ENCODE measurements around the gene TFG. TPM values are rescaled to one million over a fixed set of nuclear protein-coding genes. Genes with fewer than 3 reads are reported as not detected.
"Not testable (repeated sequence)": the region's sequence is repeated elsewhere in the genome, so short reads cannot be mapped to it uniquely, and the experiment has no call there.

Gene TFG
- total and polyA plus RNA-seq, 10 of the 15 experiments (the other 5 are each of a cell fraction or from before 2014, with no cell fraction given): 29.3 to 126 (median 57.6) TPM

DNA sequence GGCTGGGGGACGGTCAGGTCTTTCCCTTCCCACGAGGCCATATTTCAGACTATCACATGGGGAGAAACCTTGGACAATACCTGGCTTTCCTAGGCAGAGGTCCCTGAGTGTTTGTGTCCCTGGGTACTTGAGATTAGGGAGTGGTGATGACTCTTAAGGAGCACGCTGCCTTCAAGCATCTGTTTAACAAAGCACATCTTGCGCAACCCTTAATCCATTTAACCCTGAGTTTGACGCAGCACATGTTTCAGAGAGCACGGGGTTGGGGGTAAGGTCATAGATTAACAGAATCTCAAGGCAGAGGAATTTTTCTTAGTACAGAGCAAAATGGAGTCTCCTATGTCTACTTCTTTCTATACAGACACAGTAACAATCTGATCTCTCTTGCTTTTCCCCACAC, 42.6 kb upstream of the TFG start:
- H3K9me3 ChIP-seq (replicated peaks; ENCODE audit: control insufficient read depth, insufficient read depth, low read length); H3K36me3 ChIP-seq (ENCODE audit: control insufficient read depth in 2 of 2, insufficient read depth in 2 of 2, low read length in 1 of 2); CTCF ChIA-PET; H3K79me2 ChIP-seq (ENCODE audit: control insufficient read depth, insufficient read depth, low read length); FAIRE-seq; H3K4me3 ChIP-seq; H2AFZ ChIP-seq (ENCODE audit: control insufficient read depth, low read depth, low read length); ATAC-seq; H3K4me2 ChIP-seq (ENCODE audit: control insufficient read depth, insufficient read depth); SMC1A ChIA-PET (ENCODE audit: uncharacterized antibody, unreplicated experiment); H3K27me3 ChIP-seq (replicated peaks in 1 of 2; ENCODE audit: control insufficient read depth in 2 of 2, insufficient read depth in 2 of 2, low read length in 1 of 2); intact Hi-C loops (cut with micrococcal nuclease; ENCODE audit: unreplicated experiment); POLR2A ChIA-PET; in situ Hi-C loops (cut with MboI); H3K4me1 ChIP-seq (ENCODE audit: control insufficient read depth, insufficient read depth, low read length); H3K27ac ChIP-seq (ENCODE audit: control insufficient read depth, insufficient read depth); BruUV-seq (replicated peaks); H4K20me1 ChIP-seq (ENCODE audit: control insufficient read depth, insufficient read depth); H3K9ac ChIP-seq (ENCODE audit: control insufficient read depth, insufficient read depth, low read length); RAD21 ChIA-PET (ENCODE audit: unreplicated experiment); DNase-seq (ENCODE audit: low read depth, low spot score): not testable (repeated sequence)
- WGBS (ENCODE audit: insufficient coverage, insufficient replicate concordance, low lambda C conversion rate, missing lambda C conversion rate): 53% methylated on average over 5 of the region's 6 CpGs

DNA sequence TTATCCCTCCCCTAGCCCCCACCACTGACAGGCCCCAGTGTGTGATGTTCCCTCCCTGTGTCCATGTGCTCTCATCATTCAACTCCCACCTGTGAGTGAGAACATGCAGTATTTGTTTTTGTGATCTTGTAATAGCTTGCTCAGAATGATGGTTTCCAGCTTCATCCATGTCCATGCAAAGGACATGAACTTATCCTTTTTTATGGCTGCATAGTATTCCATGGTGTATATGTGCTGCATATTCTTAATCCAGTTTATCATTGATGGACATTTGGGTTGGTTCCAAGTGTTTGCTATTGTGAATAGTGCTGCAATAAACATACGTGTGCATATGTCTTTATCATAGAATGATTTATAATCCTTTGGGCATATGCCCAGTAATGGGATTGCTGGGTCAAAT, 42.0 kb upstream of the TFG start:
- H3K9me3 ChIP-seq (replicated peaks; ENCODE audit: control insufficient read depth, insufficient read depth, low read length); H3K4me2 ChIP-seq (ENCODE audit: control insufficient read depth, insufficient read depth); CTCF ChIA-PET; H4K20me1 ChIP-seq (ENCODE audit: control insufficient read depth, insufficient read depth); intact Hi-C loops (cut with micrococcal nuclease; ENCODE audit: unreplicated experiment); in situ Hi-C loops (cut with MboI); H2AFZ ChIP-seq (ENCODE audit: control insufficient read depth, low read depth, low read length); H3K4me1 ChIP-seq (ENCODE audit: control insufficient read depth, insufficient read depth, low read length); DNase-seq (ENCODE audit: low read depth, low spot score); ATAC-seq; H3K27me3 ChIP-seq (replicated peaks in 1 of 2; ENCODE audit: control insufficient read depth in 2 of 2, insufficient read depth in 2 of 2, low read length in 1 of 2); H3K27ac ChIP-seq (ENCODE audit: control insufficient read depth, insufficient read depth); FAIRE-seq; H3K36me3 ChIP-seq (ENCODE audit: control insufficient read depth in 2 of 2, insufficient read depth in 2 of 2, low read length in 1 of 2); H3K79me2 ChIP-seq (ENCODE audit: control insufficient read depth, insufficient read depth, low read length); H3K4me3 ChIP-seq; BruUV-seq (replicated peaks); RAD21 ChIA-PET (ENCODE audit: unreplicated experiment); H3K9ac ChIP-seq (ENCODE audit: control insufficient read depth, insufficient read depth, low read length): not testable (repeated sequence)
- WGBS (ENCODE audit: insufficient coverage, insufficient replicate concordance, low lambda C conversion rate, missing lambda C conversion rate): 93% methylated on average over 1 of the region's 1 CpG
- SMC1A ChIA-PET (ENCODE audit: uncharacterized antibody, unreplicated experiment): interaction anchor here (1.6 kb wide), 1 partner anchor 11 kb away, joined by 11 read pairs; no protein-coding TSS in a partner anchor
- POLR2A ChIA-PET: interaction anchor here (0.6 kb wide), 1 partner anchor 747 kb away, joined by 3 read pairs; no protein-coding TSS in a partner anchor

DNA sequence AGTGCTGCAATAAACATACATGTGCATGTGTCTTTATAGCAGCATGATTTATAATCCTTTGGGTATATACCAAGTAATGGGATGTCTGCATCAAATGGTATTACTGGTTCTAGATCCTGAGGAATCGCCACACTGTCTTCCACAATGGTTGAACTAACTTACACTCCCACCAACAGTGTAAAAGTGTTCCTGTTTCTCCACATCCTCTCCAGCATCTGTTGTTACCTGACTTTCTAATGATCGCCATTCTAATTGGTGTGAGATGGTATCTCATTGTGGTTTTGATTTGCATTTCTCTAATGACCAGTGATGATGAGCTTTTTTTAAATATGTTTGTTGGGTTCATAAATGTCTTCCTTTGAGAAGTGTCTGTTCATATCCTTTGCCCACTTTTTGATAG, 38.3 kb upstream of the TFG start:
- H3K9ac ChIP-seq (ENCODE audit: control insufficient read depth, insufficient read depth, low read length); CTCF ChIA-PET; POLR2A ChIA-PET; H3K4me2 ChIP-seq (ENCODE audit: control insufficient read depth, insufficient read depth); H3K27ac ChIP-seq (ENCODE audit: control insufficient read depth, insufficient read depth); H4K20me1 ChIP-seq (ENCODE audit: control insufficient read depth, insufficient read depth); H3K79me2 ChIP-seq (ENCODE audit: control insufficient read depth, insufficient read depth, low read length); H3K36me3 ChIP-seq (ENCODE audit: control insufficient read depth in 2 of 2, insufficient read depth in 2 of 2, low read length in 1 of 2); FAIRE-seq; H2AFZ ChIP-seq (ENCODE audit: control insufficient read depth, low read depth, low read length); intact Hi-C loops (cut with micrococcal nuclease; ENCODE audit: unreplicated experiment); H3K4me1 ChIP-seq (ENCODE audit: control insufficient read depth, insufficient read depth, low read length); H3K4me3 ChIP-seq; in situ Hi-C loops (cut with MboI); H3K27me3 ChIP-seq (replicated peaks in 1 of 2; ENCODE audit: control insufficient read depth in 2 of 2, insufficient read depth in 2 of 2, low read length in 1 of 2); DNase-seq (ENCODE audit: low read depth, low spot score); RAD21 ChIA-PET (ENCODE audit: unreplicated experiment); H3K9me3 ChIP-seq (replicated peaks; ENCODE audit: control insufficient read depth, insufficient read depth, low read length); ATAC-seq; BruUV-seq (replicated peaks): not testable (repeated sequence)
- SMC1A ChIA-PET (ENCODE audit: uncharacterized antibody, unreplicated experiment): interaction anchor here (1.6 kb wide), 1 partner anchor 43 kb away, joined by 3 read pairs; no protein-coding TSS in a partner anchor
- WGBS (ENCODE audit: insufficient coverage, insufficient replicate concordance, low lambda C conversion rate, missing lambda C conversion rate): 53% methylated on average over 2 of the region's 2 CpGs
